Activated B cell treated with CpG ODN at 0.5 μM for 24 hours (primary cell): ENCODE results near the gene CASZ1. TPM values are rescaled to one million over a fixed set of nuclear protein-coding genes. Genes with fewer than 3 reads are reported as not detected.

Experiments used
- ATAC-seq: fragments of 200-7000 bp; cut with Tn5 transposase; one replicate; pipeline ENCODE4 v1.10.0; 2021; ENCODE audit warnings: low read depth, mild to moderate bottlenecking, moderate library complexity
- CTCF ChIA-PET: fragments of 350-600 bp; sonication (Branson Sonifier 250); formaldehyde crosslinking; loops from one replicate; lab custom pipeline; 2021; ENCODE audit warnings: antibody characterized with exemption; lab: Charles Lee
- POLR2A ChIA-PET: fragments of 350-600 bp; sonication (Branson Sonifier 250); formaldehyde crosslinking; loops from one replicate; lab custom pipeline; 2021; ENCODE audit warnings: antibody characterized with exemption; lab: Charles Lee
- DNase-seq: peaks from one replicate; pipeline ENCODE4 v3.0.0; 2022
- H3K27ac Mint-ChIP-seq: one replicate; pipeline ENCODE4 v1.8.0; 2020; ENCODE audit warnings: mixed read lengths
- H3K27me3 Mint-ChIP-seq: one replicate; pipeline ENCODE4 v1.8.0; 2021; ENCODE audit warnings: mixed read lengths
- H3K36me3 Mint-ChIP-seq: one replicate; pipeline ENCODE4 v1.8.0; 2021; ENCODE audit warnings: low read depth, mixed read lengths
- H3K4me1 Mint-ChIP-seq: one replicate; pipeline ENCODE4 v1.8.0; 2021; ENCODE audit warnings: mixed read lengths
- H3K4me3 Mint-ChIP-seq: one replicate; pipeline ENCODE4 v1.8.0; 2020; ENCODE audit warnings: mild to moderate bottlenecking, mixed read lengths
- H3K9me3 Mint-ChIP-seq: one replicate; pipeline ENCODE4 v1.8.0; 2020; ENCODE audit warnings: mixed read lengths
- intact Hi-C: fragments of 100-400 bp; cut with micrococcal nuclease; formaldehyde crosslinking; loops from one replicate; pipeline ENCODE4 v1.15.1; 2024
- total RNA-seq: library from RNA; stranded (reverse); gene quantifications from 2 replicates; pipeline ENCODE4 v1.2.3, GENCODE V29; 2022
- TF ChIP-seq, protein P1 (sequence below): fragments of 200-600 bp; IDR thresholded peaks from one replicate; pipeline ENCODE4 v1.8.0; 2022; ENCODE audit warnings: antibody characterized with exemption, mild to moderate bottlenecking

CASZ1 gene
- total RNA-seq, 1 donor from 2014 or later, result 35.6 TPM

DNA sequence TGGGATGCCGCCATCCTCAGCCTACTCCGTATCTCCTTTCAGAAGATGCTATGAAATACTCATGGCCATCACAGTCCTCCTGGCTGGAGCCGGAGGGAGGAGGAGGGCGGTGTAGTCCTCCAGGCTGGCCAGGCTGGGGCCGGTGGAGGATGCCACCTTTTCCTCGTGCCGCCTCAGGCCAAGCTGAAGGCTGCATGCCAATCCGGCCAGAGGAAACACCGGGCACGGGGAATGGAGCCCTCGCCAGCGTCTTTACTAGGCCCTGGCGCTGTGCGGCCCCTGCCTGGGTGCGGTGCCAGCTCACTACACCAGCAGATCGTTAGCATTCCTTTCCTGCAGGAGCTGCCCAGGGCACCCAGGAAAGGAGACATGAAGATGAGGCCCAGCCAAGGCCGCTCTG is 70.1 kb downstream of the CASZ1 start:
- TF ChIP-seq, protein P1, sequence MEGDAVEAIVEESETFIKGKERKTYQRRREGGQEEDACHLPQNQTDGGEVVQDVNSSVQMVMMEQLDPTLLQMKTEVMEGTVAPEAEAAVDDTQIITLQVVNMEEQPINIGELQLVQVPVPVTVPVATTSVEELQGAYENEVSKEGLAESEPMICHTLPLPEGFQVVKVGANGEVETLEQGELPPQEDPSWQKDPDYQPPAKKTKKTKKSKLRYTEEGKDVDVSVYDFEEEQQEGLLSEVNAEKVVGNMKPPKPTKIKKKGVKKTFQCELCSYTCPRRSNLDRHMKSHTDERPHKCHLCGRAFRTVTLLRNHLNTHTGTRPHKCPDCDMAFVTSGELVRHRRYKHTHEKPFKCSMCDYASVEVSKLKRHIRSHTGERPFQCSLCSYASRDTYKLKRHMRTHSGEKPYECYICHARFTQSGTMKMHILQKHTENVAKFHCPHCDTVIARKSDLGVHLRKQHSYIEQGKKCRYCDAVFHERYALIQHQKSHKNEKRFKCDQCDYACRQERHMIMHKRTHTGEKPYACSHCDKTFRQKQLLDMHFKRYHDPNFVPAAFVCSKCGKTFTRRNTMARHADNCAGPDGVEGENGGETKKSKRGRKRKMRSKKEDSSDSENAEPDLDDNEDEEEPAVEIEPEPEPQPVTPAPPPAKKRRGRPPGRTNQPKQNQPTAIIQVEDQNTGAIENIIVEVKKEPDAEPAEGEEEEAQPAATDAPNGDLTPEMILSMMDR, result no peak
- Mint-ChIP-seq H3K27me3 (peaks cover 2% of the 10 kb centered on the region), H3K4me1 (no peaks in the 10 kb centered on the region), H3K4me3 (no peak overlapping the region), H3K36me3 (no peaks in the 10 kb centered on the region), H3K27ac (no peak overlapping the region), H3K9me3 (no peaks in the 10 kb centered on the region)
- intact Hi-C loops, result no loop called here
- DNase-seq (no peak), ATAC-seq (no peak)
- CTCF ChIA-PET, result no interaction called here
- POLR2A ChIA-PET, result no interaction called here

DNA sequence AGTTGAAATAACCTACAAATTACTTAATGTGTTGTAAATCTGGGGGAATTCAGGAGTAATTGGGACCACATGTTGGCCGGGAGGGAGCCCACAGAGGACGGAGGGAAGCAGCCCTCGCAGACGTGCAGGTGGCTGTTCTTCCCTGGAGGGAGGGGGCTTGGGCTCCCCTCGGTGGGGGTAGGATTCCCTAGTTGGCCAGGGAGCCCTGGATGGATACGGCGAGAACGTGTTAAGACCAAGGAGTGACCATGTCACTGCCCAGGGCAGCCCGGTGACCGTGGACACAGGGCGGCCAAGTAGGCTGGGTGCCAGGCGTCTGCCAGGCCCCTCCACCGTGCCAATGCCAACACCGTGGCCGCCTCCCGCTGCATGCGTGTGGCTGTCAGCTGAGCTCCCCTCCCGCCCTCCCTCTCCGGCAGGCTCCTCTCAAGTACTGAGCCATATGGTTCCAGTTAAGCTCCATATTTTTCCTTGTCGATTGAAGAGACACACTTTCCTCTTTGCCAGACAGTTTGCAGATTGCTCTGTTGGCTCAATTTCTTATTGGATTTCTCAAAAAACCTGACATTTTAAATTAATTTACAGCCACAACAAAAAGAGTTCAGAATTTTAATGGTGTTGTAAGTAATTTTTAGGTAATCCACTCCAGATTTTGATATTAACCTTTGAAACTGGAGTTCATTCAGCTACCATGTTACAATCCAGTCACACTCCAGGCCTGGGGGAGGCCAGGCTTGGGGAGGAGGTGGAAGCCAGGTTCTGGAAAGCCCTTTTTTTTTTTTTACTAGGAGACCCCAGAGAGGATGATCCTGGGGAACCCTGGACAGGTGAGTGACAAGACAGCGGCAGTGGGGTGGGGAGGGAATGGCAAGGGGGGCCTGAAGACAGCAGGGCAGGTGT is 71.2 kb downstream of the CASZ1 start:
- TF ChIP-seq, protein P1, result no peak
- ATAC-seq (no peak), DNase-seq (no peak)
- H3K4me3 Mint-ChIP-seq, result no peak overlapping the region
- ChIA-PET POLR2A (no interaction called here), CTCF (no interaction called here)
- no peaks in the 10 kb centered on the region for H3K9me3 Mint-ChIP-seq
- intact Hi-C loops, result no loop called here
- peaks cover 2% of the 10 kb centered on the region for H3K27me3 Mint-ChIP-seq
- no peaks in the 10 kb centered on the region for H3K4me1 Mint-ChIP-seq
- no peak overlapping the region for H3K27ac Mint-ChIP-seq
- no peaks in the 10 kb centered on the region for H3K36me3 Mint-ChIP-seq

GRCh38 chr1:10724511-10724910 is 71.9 kb downstream of the CASZ1 start:
- Mint-ChIP-seq H3K4me3 (no peak overlapping the region), H3K4me1 (no peaks in the 10 kb centered on the region), H3K27ac (no peak overlapping the region), H3K9me3 (no peaks in the 10 kb centered on the region), H3K36me3 (no peaks in the 10 kb centered on the region), H3K27me3 (peaks cover 2% of the 10 kb centered on the region)
- intact Hi-C loops, result no loop called here
- DNase-seq (no peak), ATAC-seq (no peak)
- POLR2A ChIA-PET, result no interaction called here
- CTCF ChIA-PET, result no interaction called here
- TF ChIP-seq, protein P1, result no peak

DNA sequence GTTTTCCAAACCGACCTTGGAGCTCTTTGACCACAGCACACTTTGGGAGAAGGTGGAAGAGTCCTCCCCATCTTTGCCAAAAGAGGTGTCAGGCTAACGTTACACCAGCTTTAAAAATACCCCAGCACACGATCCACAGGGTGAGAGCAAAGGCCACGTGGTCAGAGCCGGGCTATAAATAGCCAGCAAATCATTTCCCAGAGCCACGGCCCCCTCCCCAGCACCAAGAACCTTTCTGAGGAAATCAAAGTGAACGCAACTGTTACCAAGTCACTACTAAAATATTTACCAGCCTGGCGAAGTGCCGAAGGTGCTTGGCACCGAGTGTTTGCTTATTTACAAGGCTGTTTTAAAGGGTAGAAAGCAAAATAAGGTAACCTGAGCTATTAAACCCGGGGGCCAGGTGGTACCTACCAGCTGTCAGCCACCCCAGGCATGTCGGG is 72.4 kb downstream of the CASZ1 start:
- POLR2A ChIA-PET, result no interaction called here

DNA sequence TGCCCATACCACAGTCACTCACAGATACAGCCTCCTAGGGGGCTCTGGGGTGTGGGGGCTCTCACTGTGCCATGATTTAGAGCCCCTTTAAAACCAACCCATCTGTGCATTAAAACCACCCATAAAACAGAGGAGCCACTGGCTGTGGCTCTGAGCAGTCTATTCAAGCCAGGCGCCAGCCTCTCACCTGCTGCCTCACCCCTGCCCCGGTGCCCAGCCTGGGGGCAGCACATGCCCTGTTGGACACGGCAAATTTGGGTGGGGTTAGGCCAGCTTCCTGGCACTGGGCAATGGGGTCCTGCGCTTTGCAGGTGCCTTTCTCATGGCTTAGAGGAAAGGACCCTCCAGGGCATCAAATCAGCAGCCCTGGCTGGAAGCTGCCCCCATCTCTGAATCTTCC is 73.1 kb downstream of the CASZ1 start:
- ChIA-PET CTCF (no interaction called here), POLR2A (no interaction called here)
- H3K27ac Mint-ChIP-seq, result no peak overlapping the region

More for the DNA sequence above, 72.4 kb downstream of the CASZ1 start:
- TF ChIP-seq, protein P1, result no peak
- H3K4me3 Mint-ChIP-seq, result no peak overlapping the region
- H3K27ac Mint-ChIP-seq, result no peak overlapping the region
- no peaks in the 10 kb centered on the region for H3K36me3 Mint-ChIP-seq
- H3K4me1 Mint-ChIP-seq, result no peaks in the 10 kb centered on the region
- H3K27me3 Mint-ChIP-seq, result peaks cover 2% of the 10 kb centered on the region
- DNase-seq (no peak), ATAC-seq (no peak)
- intact Hi-C loops, result no loop called here
- CTCF ChIA-PET, result no interaction called here
- H3K9me3 Mint-ChIP-seq, result no peaks in the 10 kb centered on the region

More for the DNA sequence above, 73.1 kb downstream of the CASZ1 start:
- no peak overlapping the region for H3K4me3 Mint-ChIP-seq
- intact Hi-C loops, result no loop called here
- no peak for ATAC-seq
- no peaks in the 10 kb centered on the region for H3K36me3 Mint-ChIP-seq
- H3K4me1 Mint-ChIP-seq, result no peaks in the 10 kb centered on the region
- peaks cover 2% of the 10 kb centered on the region for H3K27me3 Mint-ChIP-seq
- H3K9me3 Mint-ChIP-seq, result no peaks in the 10 kb centered on the region
- DNase-seq, result no peak
- TF ChIP-seq, protein P1, result no peak
